OCI-LY7 (cell line): ENCODE measurements around the gene RRBP1. TPM values are rescaled to one million over a fixed set of nuclear protein-coding genes. Genes with fewer than 3 reads are reported as not detected.

Experiments
- Bru-seq: library from RNA; stranded (reverse); fragments of 400-500 nt; gene quantifications from one replicate; lab custom pipeline; 2021; lab: Mats Ljungman, UMichigan
- BruChase-seq, 2 experiments: library from RNA; stranded (reverse); fragments of 400-500 nt; gene quantifications; one replicate each; lab custom pipeline; 2021; lab: Mats Ljungman, UMichigan
- BruUV-seq: library from RNA; stranded (reverse); fragments of 400-500 nt; replicated peaks from 2 replicates; lab custom pipeline; 2021; lab: Mats Ljungman, UMichigan
- CTCF ChIA-PET: fragments of 300-600 bp; sonication (Branson Sonifier 250); formaldehyde crosslinking; loops from one replicate; lab custom pipeline; 2022; ENCODE audit warnings: antibody characterized with exemption; ENCODE audit not compliant: unreplicated experiment; lab: Charles Lee
- POLR2A ChIA-PET: fragments of 300-600 bp; sonication (Branson Sonifier 250); formaldehyde crosslinking; loops from one replicate; lab custom pipeline; 2022; ENCODE audit warnings: antibody characterized with exemption; lab: Charles Lee
- DNase-seq: peaks from one replicate; pipeline ENCODE4 v3.0.0-alpha.2; 2015; ENCODE audit warnings: low spot score
- H2AFZ ChIP-seq: fragments of 200-600 bp; sonication (generic), shearing (Covaris generic); 2 replicates; pipeline ENCODE4 v1.6.1; 2014; ENCODE audit warnings: mild to moderate bottlenecking, antibody characterized with exemption, low read length, moderate library complexity
- H3K27ac ChIP-seq: fragments of 200-600 bp; sonication (generic); 2 replicates; pipeline ENCODE4 v1.5.1; 2014; ENCODE audit warnings: mixed run types, low read depth, mild to moderate bottlenecking, moderate library complexity, low read length, inconsistent platforms; ENCODE audit not compliant: poor library complexity, severe bottlenecking
- H3K36me3 ChIP-seq: fragments of 200-600 bp; sonication (generic); 2 replicates; pipeline ENCODE4 v1.6.1; 2014; ENCODE audit warnings: mild to moderate bottlenecking, antibody characterized with exemption, low read length, moderate library complexity, mixed read lengths; ENCODE audit not compliant: insufficient read depth
- H3K4me1 ChIP-seq: fragments of 200-600 bp; sonication (generic); 2 replicates; pipeline ENCODE4 v1.5.1; 2014; ENCODE audit warnings: mild to moderate bottlenecking, low read length; ENCODE audit not compliant: insufficient read depth, poor library complexity, severe bottlenecking
- H3K4me2 ChIP-seq: fragments of 200-600 bp; sonication (generic); 2 replicates; pipeline ENCODE4 v1.6.1; 2014; ENCODE audit warnings: mild to moderate bottlenecking, low read length
- H3K4me3 ChIP-seq: fragments of 200-600 bp; sonication (generic); 2 replicates; pipeline ENCODE4 v1.5.1; 2014; ENCODE audit warnings: mild to moderate bottlenecking, low read depth, low read length; ENCODE audit not compliant: poor library complexity, severe bottlenecking
- H3K79me2 ChIP-seq: fragments of 200-600 bp; sonication (generic); 2 replicates; pipeline ENCODE4 v1.6.1; 2016; ENCODE audit warnings: low read depth, mild to moderate bottlenecking, low read length, moderate library complexity, mixed read lengths; ENCODE audit not compliant: insufficient read depth
- H3K9me2 ChIP-seq: fragments of 200-600 bp; sonication (generic); 2 replicates; pipeline ENCODE4 v1.6.1; 2016; ENCODE audit warnings: mild to moderate bottlenecking, low read length, mixed read lengths; ENCODE audit not compliant: insufficient read depth
- H3K9me3 ChIP-seq: fragments of 200-600 bp; sonication (generic); 2 replicates; pipeline ENCODE4 v1.6.1; 2014; ENCODE audit warnings: mild to moderate bottlenecking, mixed run types, low read length, mixed read lengths
- H4K20me1 ChIP-seq: fragments of 200-600 bp; sonication (generic); 2 replicates; pipeline ENCODE4 v1.6.1; 2014; ENCODE audit warnings: mild to moderate bottlenecking, antibody characterized with exemption, low read length, moderate library complexity, mixed read lengths; ENCODE audit not compliant: insufficient read depth
- CTCF ChIP-seq: fragments of 200-600 bp; sonication (generic); conservative IDR thresholded peaks from 2 replicates; pipeline ENCODE4 v1.5.1; 2014; ENCODE audit warnings: mild to moderate bottlenecking, antibody characterized with exemption, low read length, moderate library complexity, mixed read lengths
- EZH2phosphoT487 ChIP-seq: fragments of 200-600 bp; sonication (generic); IDR thresholded peaks from 2 replicates; pipeline ENCODE4 v1.6.1; 2018; ENCODE audit warnings: low read depth, borderline replicate concordance, mild to moderate bottlenecking, mixed run types, antibody characterized with exemption, low read length, moderate library complexity, mixed read lengths
- intact Hi-C: fragments of 100-400 bp; cut with micrococcal nuclease; formaldehyde crosslinking; loops from one replicate; pipeline ENCODE4 v1.10.0; 2022; ENCODE audit not compliant: unreplicated experiment
- long read RNA-seq: library from polyadenylated mRNA; stranded (forward); transcript quantifications from one replicate; pipeline ENCODE4 v2.0.0, GENCODE V29; 2022
- total RNA-seq, 2 experiments: library from RNA; depleted of rRNA in 1 of 2; stranded (reverse); fragments of >200 nt in 1 of 2; shearing (Covaris generic) in 1 of 2; gene quantifications; 2 replicates each; pipeline ENCODE4 v1.2.3, GENCODE V29; 2014 to 2022

The RRBP1 gene
- total RNA-seq (2014; rRNA removed; shearing (Covaris generic)) (13.6 and 16.8 TPM in 2 replicates), total RNA-seq (2022) (41.2 and 46.3 TPM in 2 replicates), Bru-seq, nascent RNA (percentile 62 among the genes with signal in this experiment), BruChase-seq, experiment 1, labeled RNA remaining after a 6-hour chase (percentile 68 among the genes with signal in this experiment), BruChase-seq, experiment 2, labeled RNA remaining after a 2-hour chase (percentile 65 among the genes with signal in this experiment)
- long read RNA-seq, full-length matches to known transcripts = 2 of 11 reads
- long read RNA-seq, partial matches to known transcripts = 4 of 11 reads
- long read RNA-seq, other reads (novel, unspliced or antisense) = 5 of 11 reads

GRCh38 chr20:17682103-17682888, at the start of gene RRBP1:
Gene RRBP1, minus strand, starts transcription at chr20:17682242. Its CDS starts 21,735 bp downstream, at chr20:17660507.
- POLR2A ChIA-PET = interaction anchor here (0.5 to 1.7 kb wide), 16 partner anchors 10 to 1752 kb away, joined by 3 to 7 read pairs (median 3); no protein-coding TSS in a partner anchor
- intact Hi-C loops = loop anchor here (1.0 kb wide), 4 partner anchors 166 to 257 kb away; no protein-coding TSS in a partner anchor

GRCh38 chr20:17731233-17731632, 49.2 kb upstream of the RRBP1 start:
- CTCF ChIA-PET = no interaction called here
- POLR2A ChIA-PET = interaction anchor here (1.3 kb wide), 1 partner anchor 18 kb away, joined by 3 read pairs; no protein-coding TSS in a partner anchor
- Histone ChIP-seq H4K20me1 (no peaks in the 10 kb centered on the region), H3K4me1 (no peaks in the 10 kb centered on the region), H3K4me2 (no peak overlapping the region), H3K27ac (no peak overlapping the region), H2AFZ (no peak overlapping the region), H3K79me2 (no peaks in the 10 kb centered on the region), H3K36me3 (no peaks in the 10 kb centered on the region), H3K9me3 (no peaks in the 10 kb centered on the region), H3K4me3 (no peak overlapping the region), H3K9me2 (no peaks in the 10 kb centered on the region)
- no peak for DNase-seq
- no TSS peak for BruUV-seq
- no peak for TF ChIP-seq CTCF
- no peak for TF ChIP-seq EZH2phosphoT487
- intact Hi-C loops = no loop called here

More at GRCh38 chr20:17682103-17682888, at the start of gene RRBP1:
- BruUV-seq = no TSS peak
- CTCF ChIA-PET = interaction anchor here (0.5 to 1.2 kb wide), 13 partner anchors 8 to 338 kb away, joined by 3 to 17 read pairs (median 3); no protein-coding TSS in a partner anchor
- Histone ChIP-seq H3K4me3 (peak within 1 kb of the TSS; percentile 74), H3K4me1 (peaks cover 15% of the 10 kb centered on the region), H3K27ac (peak within 1 kb of the TSS; percentile 50), H3K36me3 (peaks cover 1% of the 10 kb centered on the region), H3K79me2 (no peaks in the 10 kb centered on the region), H3K4me2 (peak within 1 kb of the TSS; percentile 54), H2AFZ (peak within 1 kb of the TSS; percentile 61), H3K9me3 (no peaks in the 10 kb centered on the region), H3K9me2 (no peaks in the 10 kb centered on the region), H4K20me1 (peaks cover 8% of the 10 kb centered on the region)
- DNase-seq = peak; percentile 97
- TF ChIP-seq EZH2phosphoT487 (no peak), CTCF (peak; percentile 97)
